A673 (cell line): ENCODE measurements around the gene CRADD. TPM values are rescaled to one million over a fixed set of nuclear protein-coding genes. Genes with fewer than 3 reads are reported as not detected.

Source experiments
- BruUV-seq: library from RNA; stranded (reverse); fragments of 400-500 nt; replicated peaks from 2 replicates; lab custom pipeline; 2021; lab: Mats Ljungman, UMichigan
- CTCF ChIA-PET: fragments of 300-600 bp; sonication (Branson Sonifier 250); formaldehyde crosslinking; loops from one replicate; lab custom pipeline; 2022; ENCODE audit warnings: antibody characterized with exemption; lab: Charles Lee
- POLR2A ChIA-PET: fragments of 300-600 bp; sonication (Branson Sonifier 250); formaldehyde crosslinking; loops from one replicate; lab custom pipeline; 2022; ENCODE audit warnings: antibody characterized with exemption; ENCODE audit not compliant: low non-redundant PET; lab: Charles Lee
- DNase-seq: peaks from one replicate; pipeline ENCODE4 v3.0.0-alpha.2; 2015; ENCODE audit warnings: low spot score
- H3K27ac ChIP-seq: fragments of 200-600 bp; sonication (generic); 2 replicates; pipeline ENCODE4 v1.5.1; 2016; ENCODE audit warnings: mixed run types, low read depth, mild to moderate bottlenecking, mixed read lengths, antibody characterized with exemption, low read length; ENCODE audit not compliant: poor library complexity, severe bottlenecking
- H3K27me3 ChIP-seq: fragments of 200-600 bp; sonication (generic); replicated peaks from 2 replicates; pipeline ENCODE4 v1.6.1; 2017; ENCODE audit warnings: mixed run types, low read depth, mild to moderate bottlenecking, mixed read lengths, antibody characterized with exemption, low read length; ENCODE audit not compliant: insufficient read depth, poor library complexity
- H3K36me3 ChIP-seq: fragments of 200-600 bp; sonication (generic); 2 replicates; pipeline ENCODE4 v1.6.1; 2016; ENCODE audit warnings: mixed run types, mild to moderate bottlenecking, mixed read lengths, antibody characterized with exemption, low read length; ENCODE audit not compliant: insufficient read depth, poor library complexity, severe bottlenecking
- H3K4me1 ChIP-seq: fragments of 200-600 bp; sonication (generic); 2 replicates; pipeline ENCODE4 v1.6.1; 2017; ENCODE audit warnings: mixed run types, mild to moderate bottlenecking, mixed read lengths, antibody characterized with exemption, low read length; ENCODE audit not compliant: insufficient read depth, poor library complexity, severe bottlenecking
- H3K4me3 ChIP-seq: fragments of 200-600 bp; sonication (generic); 2 replicates; pipeline ENCODE4 v1.5.1; 2016; ENCODE audit warnings: low read depth, mixed run types, mild to moderate bottlenecking, mixed read lengths, low read length; ENCODE audit not compliant: poor library complexity, severe bottlenecking
- H3K9me3 ChIP-seq: fragments of 200-600 bp; sonication (generic); 2 replicates; pipeline ENCODE4 v1.6.1; 2016; ENCODE audit warnings: mixed run types, low read depth, mild to moderate bottlenecking, mixed read lengths, antibody characterized with exemption, low read length; ENCODE audit not compliant: poor library complexity, severe bottlenecking
- CTCF ChIP-seq: fragments of 300-800, 200-600 bp; sonication (generic); conservative IDR thresholded peaks from 2 replicates; pipeline ENCODE4 v1.5.1; 2017; ENCODE audit warnings: low read depth, mild to moderate bottlenecking, antibody characterized with exemption, low read length, moderate library complexity, mixed read lengths
- EZH2 ChIP-seq: fragments of 200-600 bp; sonication (generic); IDR thresholded peaks from 2 replicates; pipeline ENCODE4 v1.6.1; 2017; ENCODE audit warnings: borderline replicate concordance, low read depth, mild to moderate bottlenecking, mixed read lengths, antibody characterized with exemption, low read length; ENCODE audit not compliant: poor library complexity, severe bottlenecking
- intact Hi-C: fragments of 100-400 bp; cut with micrococcal nuclease; formaldehyde crosslinking; loops from one replicate; pipeline ENCODE4 v1.10.0; 2022; ENCODE audit not compliant: unreplicated experiment
- total RNA-seq: library from RNA; stranded (reverse); gene quantifications from 2 replicates; pipeline ENCODE4 v1.2.3, GENCODE V29; 2021

The CRADD gene
- total RNA-seq, 1 experiment from 2014 or later, result 9.1 TPM

- CTCF ChIA-PET, result no interaction called here
These were observed 27.4 kb downstream of the CRADD start for GRCh38 chr12:93704625-93705024.

GRCh38 chr12:93705237-93705636, 28.1 kb downstream of the CRADD start:
- ChIA-PET POLR2A (no interaction called here), CTCF (no interaction called here)
- no peaks in the 10 kb centered on the region for H3K36me3 ChIP-seq
- no TSS peak for BruUV-seq
- no peak overlapping the region for H3K27ac ChIP-seq
- peaks cover 11% of the 10 kb centered on the region for H3K9me3 ChIP-seq
- intact Hi-C loops, result no loop called here
- no peak overlapping the region for H3K4me3 ChIP-seq
- no peak for DNase-seq
- H3K27me3 ChIP-seq, result no peaks in the 10 kb centered on the region
- H3K4me1 ChIP-seq, result no peaks in the 10 kb centered on the region
- TF ChIP-seq EZH2 (no peak), CTCF (no peak)

More at GRCh38 chr12:93704625-93705024, 27.4 kb downstream of the CRADD start:
- Histone ChIP-seq H3K4me3 (no peak overlapping the region), H3K9me3 (peaks cover 5% of the 10 kb centered on the region), H3K4me1 (no peaks in the 10 kb centered on the region), H3K36me3 (no peaks in the 10 kb centered on the region), H3K27ac (no peak overlapping the region), H3K27me3 (no peaks in the 10 kb centered on the region)
- POLR2A ChIA-PET, result no interaction called here
- DNase-seq, result no peak
- no TSS peak for BruUV-seq
- intact Hi-C loops, result no loop called here
- no peak for TF ChIP-seq EZH2

GRCh38 chr12:93706387-93706786, 29.2 kb downstream of the CRADD start:
- H3K36me3 ChIP-seq, result no peaks in the 10 kb centered on the region
- DNase-seq, result no peak
- ChIA-PET CTCF (no interaction called here), POLR2A (no interaction called here)
- H3K27ac ChIP-seq, result no peak overlapping the region
- no peaks in the 10 kb centered on the region for H3K4me1 ChIP-seq
- peaks cover 11% of the 10 kb centered on the region for H3K9me3 ChIP-seq
- BruUV-seq, result no TSS peak
- intact Hi-C loops, result no loop called here
- no peak overlapping the region for H3K4me3 ChIP-seq
- no peak for TF ChIP-seq CTCF
- no peak for TF ChIP-seq EZH2
- no peaks in the 10 kb centered on the region for H3K27me3 ChIP-seq

GRCh38 chr12:93706824-93707223, 29.6 kb downstream of the CRADD start:
- no TSS peak for BruUV-seq
- H3K4me1 ChIP-seq, result no peaks in the 10 kb centered on the region
- no peak for DNase-seq
- peaks cover 11% of the 10 kb centered on the region for H3K9me3 ChIP-seq
- intact Hi-C loops, result no loop called here
- TF ChIP-seq CTCF (no peak), EZH2 (no peak)
- CTCF ChIA-PET, result no interaction called here
- no peak overlapping the region for H3K4me3 ChIP-seq
- H3K27ac ChIP-seq, result no peak overlapping the region
- H3K36me3 ChIP-seq, result no peaks in the 10 kb centered on the region
- POLR2A ChIA-PET, result no interaction called here
- H3K27me3 ChIP-seq, result no peaks in the 10 kb centered on the region
